Skin epidermis (tissue), 12 donors: Measurements from ENCODE around the gene RABGGTA.

ENCODE experiments used
- H3K27ac ChIP-seq, 21 experiments: fragments of 200-600 bp; sonication (generic) in 11 of 21; one replicate each; pipeline ENCODE4 v1.5.0; 2020; ENCODE audit warnings: mild to moderate bottlenecking in 3 of 21, inconsistent platforms in 2 of 21, moderate library complexity in 2 of 21
- H3K4me3 ChIP-seq, 7 experiments: fragments of 200-600 bp; sonication (generic) in 2 of 7; one replicate each; pipeline ENCODE4 v1.5.0; 2020; ENCODE audit warnings: inconsistent platforms in 2 of 7, mild to moderate bottlenecking in 2 of 7, moderate library complexity in 1 of 7

RABGGTA gene

GRCh38 chr14:24307575-24308341 is 36.4 kb upstream of the RABGGTA start, which contains the start of gene CIDEB:
Gene CIDEB, minus strand, starts transcription at chr14:24307977. Its CDS starts 119 bp downstream, at chr14:24307858.
- Histone ChIP-seq H3K4me3 (no peak within 1 kb of the TSS), H3K27ac (peak within 1 kb of the TSS in 12 of 21 experiments; percentile 29 to 94 (median 90))

DNA sequence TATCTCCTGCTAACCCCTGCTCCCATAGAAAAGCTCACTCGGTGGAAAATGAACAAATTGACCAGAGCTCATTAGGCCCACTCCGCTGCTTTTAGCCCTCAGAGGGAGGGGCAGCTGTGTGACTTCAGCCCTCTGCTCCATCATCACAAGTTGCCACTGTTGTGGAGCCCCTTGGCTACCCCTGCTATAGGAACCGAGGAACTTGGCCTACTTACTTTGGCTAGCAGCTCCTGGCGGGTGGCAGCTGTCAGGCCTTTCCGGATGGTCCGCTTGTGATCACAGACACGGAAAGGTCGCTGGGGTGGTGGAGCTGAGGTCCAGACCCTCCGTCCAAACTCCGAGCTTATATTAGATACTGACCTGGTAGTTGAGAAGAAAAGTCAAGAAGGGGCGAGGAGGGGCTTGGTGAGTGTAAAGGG is 35.8 kb upstream of the RABGGTA start:
- no peak overlapping the region for H3K27ac ChIP-seq
- no peak overlapping the region for H3K4me3 ChIP-seq

- Histone ChIP-seq H3K4me3 (no peak overlapping the region), H3K27ac (no peak overlapping the region)
These were observed 32.6 kb upstream of the RABGGTA start for GRCh38 chr14:24304019-24304387.

- Histone ChIP-seq H3K27ac (peak overlapping the region; percentile 56 to 98 (median 90)), H3K4me3 (peak overlapping the region; percentile 63 to 87 (median 74))
These were observed 29.1 kb upstream of the RABGGTA start for GRCh38 chr14:24300326-24300980.

- Histone ChIP-seq H3K27ac (peak within 1 kb of the TSS; percentile 61 to 98 (median 91)), H3K4me3 (peak within 1 kb of the TSS; percentile 63 to 87 (median 74))
These were observed 28.1 kb upstream of the RABGGTA start, which contains the start of the genes DHRS1 and NOP9 for GRCh38 chr14:24299255-24300191. Gene DHRS1, minus strand, starts transcription at chr14:24299780. Its CDS starts 674 bp downstream, at chr14:24299106. Gene NOP9, plus strand, starts transcription at chr14:24299850. Its CDS starts 105 bp downstream, at chr14:24299955.

DNA sequence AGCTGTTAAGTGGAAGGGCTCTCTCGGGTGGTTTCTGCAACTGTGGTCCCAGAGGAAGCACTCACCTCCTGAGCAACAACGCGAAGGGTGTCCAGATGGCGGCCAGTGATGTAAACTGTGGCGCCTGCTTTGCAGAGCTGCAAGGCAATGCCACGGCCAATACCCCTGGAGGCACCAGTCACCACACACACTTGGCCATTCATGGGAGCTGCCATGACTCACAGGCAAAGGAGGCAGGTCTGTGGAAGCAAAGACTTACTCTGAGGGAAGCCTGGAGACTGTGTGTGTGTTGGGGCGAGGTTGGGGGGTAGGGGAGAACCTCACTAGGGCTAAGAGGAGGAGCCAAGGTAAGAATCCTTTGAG is 27.5 kb upstream of the RABGGTA start:
- Histone ChIP-seq H3K4me3 (peak overlapping the region; percentile 63 to 87 (median 74)), H3K27ac (peak overlapping the region; percentile 61 to 98 (median 91))

- Histone ChIP-seq H3K4me3 (no peak overlapping the region), H3K27ac (peak overlapping the region in 12 of 21 experiments; percentile 1 to 89 (median 33))
These were observed 26.0 kb upstream of the RABGGTA start for GRCh38 chr14:24297190-24297964.

GRCh38 chr14:24296341-24297157 is 25.2 kb upstream of the RABGGTA start:
- H3K27ac ChIP-seq = peak overlapping the region in 11 of 21 experiments; percentile 14 to 66 (median 51)
- H3K4me3 ChIP-seq = no peak overlapping the region

- Histone ChIP-seq H3K27ac (no peak overlapping the region), H3K4me3 (no peak overlapping the region)
These were observed 22.1 kb upstream of the RABGGTA start for GRCh38 chr14:24293525-24293924.

GRCh38 chr14:24292118-24292807 is 20.9 kb upstream of the RABGGTA start:
- Histone ChIP-seq H3K4me3 (no peak overlapping the region), H3K27ac (no peak overlapping the region)

GRCh38 chr14:24291446-24292117 is 20.2 kb upstream of the RABGGTA start:
- no peak overlapping the region for H3K4me3 ChIP-seq
- H3K27ac ChIP-seq = no peak overlapping the region

- Histone ChIP-seq H3K27ac (no peak overlapping the region), H3K4me3 (no peak overlapping the region)
These were observed 19.3 kb upstream of the RABGGTA start for GRCh38 chr14:24290746-24291145.

DNA sequence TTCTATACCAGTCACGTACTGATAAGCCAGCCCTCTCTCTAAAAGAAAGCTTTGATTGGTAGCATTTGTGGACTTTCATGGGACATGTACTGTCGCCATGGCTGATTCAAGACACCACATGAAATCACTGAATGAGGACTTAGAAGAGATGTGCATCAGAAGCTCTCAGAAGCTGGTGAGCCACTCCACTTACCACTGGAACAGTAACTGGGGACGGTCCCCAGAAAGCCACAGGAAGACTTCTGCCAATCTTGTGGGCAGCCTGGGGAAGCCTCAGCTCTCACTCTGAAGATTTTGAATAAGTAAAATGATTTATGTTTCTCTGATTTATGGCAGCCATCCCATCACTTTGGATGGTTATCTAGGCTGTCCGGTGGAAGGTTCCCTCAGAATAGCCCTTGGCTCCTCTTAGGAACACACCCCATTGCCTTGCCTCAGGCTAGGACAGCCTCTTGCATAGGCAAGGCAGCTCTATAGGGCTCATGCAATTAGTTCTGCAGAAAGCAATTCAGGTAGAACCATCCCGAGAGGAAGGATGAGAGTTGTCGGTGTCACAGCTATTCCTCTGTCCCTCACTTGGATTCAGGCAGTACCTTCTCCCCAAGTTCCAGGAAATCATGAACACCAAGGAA is 18.4 kb upstream of the RABGGTA start:
- Histone ChIP-seq H3K27ac (no peak overlapping the region), H3K4me3 (no peak overlapping the region)

DNA sequence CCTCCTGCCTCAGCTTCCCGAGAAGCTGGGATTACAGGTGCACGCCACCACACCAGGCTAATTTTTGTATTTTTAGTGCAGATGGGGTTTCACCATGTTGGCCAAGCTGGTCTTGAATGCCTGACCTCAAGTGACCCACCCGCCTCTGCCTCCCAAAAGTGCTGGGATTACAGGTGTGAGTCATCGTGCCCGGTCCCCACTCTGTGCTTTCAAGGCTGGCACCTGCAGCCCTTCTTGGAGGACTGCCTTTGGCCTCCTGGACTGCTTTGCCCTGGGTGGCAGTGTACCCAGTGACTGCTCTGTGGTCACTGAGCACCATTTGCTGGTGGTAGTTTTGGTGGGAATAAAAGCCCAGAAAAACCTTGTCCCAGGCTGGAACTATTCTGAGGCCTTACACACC is 15.6 kb upstream of the RABGGTA start:
- Histone ChIP-seq H3K4me3 (no peak overlapping the region), H3K27ac (no peak overlapping the region)

GRCh38 chr14:24285351-24285750 is 14.0 kb upstream of the RABGGTA start:
- no peak overlapping the region for H3K4me3 ChIP-seq
- peak overlapping the region in 1 of 21 experiments; percentile 65 for H3K27ac ChIP-seq

GRCh38 chr14:24284501-24285035 is 13.2 kb upstream of the RABGGTA start:
- no peak overlapping the region for H3K4me3 ChIP-seq
- H3K27ac ChIP-seq = peak overlapping the region in 2 of 21 experiments; percentile 55 to 65
